Left forelimb (tissue), 1 donor: Measurements from ENCODE around the gene FRK.
"Not testable (repeated sequence)": the region's sequence is repeated elsewhere in the genome, so short reads cannot be mapped to it uniquely, and the experiment has no call there.

ENCODE experiments used
- DNase-seq: peaks from one replicate; pipeline ENCODE4 v3.0.0-alpha.2; 2018; ENCODE audit warnings: low spot score

The FRK gene

DNA sequence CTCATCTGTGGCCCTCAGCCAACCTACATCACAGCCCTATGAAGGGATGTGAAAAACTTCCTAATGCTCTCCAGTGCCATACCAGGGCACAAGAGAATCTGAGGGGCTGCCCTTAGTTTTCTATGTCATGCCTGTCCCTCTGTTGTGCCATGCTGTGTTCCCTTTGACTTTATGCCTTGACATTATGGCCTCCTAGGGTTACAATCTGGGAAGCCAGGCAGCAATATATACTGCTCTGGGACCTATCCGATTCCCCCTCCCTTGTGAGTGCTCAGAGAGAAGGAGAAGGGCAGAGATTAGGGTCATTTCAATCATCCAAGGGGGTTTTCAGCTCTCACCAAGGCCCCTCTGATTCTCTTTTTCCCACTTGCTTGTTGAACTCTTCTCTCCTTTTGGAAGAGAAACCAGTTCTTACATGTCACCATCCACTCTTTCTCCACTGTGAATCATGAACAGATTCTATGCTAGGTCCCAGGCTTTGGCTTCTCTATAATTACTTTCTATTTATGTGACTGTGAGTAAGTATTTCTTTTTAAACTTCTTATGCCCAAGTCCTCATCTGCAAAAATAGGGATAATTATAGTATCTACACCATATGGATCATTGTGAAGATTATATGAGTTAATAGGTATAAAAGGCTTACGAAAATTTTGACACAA, 14.2 kb upstream of the FRK start:
- DNase-seq: no peak

DNA sequence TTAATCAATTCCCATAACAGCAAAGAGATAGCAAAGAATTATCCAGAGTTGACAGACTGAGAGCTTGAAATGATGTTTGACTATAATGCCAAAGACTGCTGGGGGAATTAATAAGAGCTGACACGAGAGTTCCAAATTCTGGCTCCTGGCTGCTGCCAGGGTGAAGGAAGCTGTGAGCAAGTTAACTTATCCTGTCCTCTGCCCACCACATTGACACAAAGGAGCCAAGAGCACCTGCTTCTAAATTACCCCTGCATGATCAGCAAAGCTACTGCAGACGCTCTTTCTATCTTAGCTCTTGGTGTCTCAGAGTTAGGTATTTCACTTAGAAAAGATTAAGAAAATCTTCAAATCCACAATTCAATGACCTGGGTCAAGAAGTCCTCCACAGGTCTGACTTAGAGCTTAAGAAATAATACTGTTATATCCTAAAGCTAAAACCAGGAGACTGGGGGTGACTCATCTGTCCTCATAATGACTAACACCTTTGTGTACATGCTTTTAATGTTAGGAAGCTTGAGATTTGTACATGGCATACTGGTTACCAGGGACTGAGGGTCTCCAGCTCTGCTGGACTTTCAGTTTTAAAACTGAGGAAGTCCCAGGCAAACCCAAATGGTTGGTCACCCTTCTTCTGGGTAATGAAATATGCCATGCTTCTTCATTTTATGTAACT, 13.2 kb upstream of the FRK start:
- DNase-seq: no peak

DNA sequence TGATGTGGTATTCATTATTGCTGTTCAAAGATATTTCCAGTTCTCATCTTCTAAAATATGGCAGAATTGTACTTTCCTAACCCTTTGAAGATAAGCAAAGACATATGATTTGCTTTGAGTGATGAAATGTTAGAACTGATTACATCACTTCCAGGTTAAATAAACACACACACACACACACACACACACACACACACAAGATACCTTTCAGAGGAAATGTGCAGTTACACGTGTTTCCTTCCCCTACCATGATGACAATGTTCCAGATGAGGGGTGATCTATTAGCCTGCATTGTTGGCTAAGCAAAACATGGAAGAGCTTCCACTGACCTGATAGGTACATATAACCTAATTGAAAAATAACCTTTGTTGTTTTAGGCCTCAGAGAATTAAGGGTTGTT, 11.7 kb upstream of the FRK start:
- no peak for DNase-seq

DNA sequence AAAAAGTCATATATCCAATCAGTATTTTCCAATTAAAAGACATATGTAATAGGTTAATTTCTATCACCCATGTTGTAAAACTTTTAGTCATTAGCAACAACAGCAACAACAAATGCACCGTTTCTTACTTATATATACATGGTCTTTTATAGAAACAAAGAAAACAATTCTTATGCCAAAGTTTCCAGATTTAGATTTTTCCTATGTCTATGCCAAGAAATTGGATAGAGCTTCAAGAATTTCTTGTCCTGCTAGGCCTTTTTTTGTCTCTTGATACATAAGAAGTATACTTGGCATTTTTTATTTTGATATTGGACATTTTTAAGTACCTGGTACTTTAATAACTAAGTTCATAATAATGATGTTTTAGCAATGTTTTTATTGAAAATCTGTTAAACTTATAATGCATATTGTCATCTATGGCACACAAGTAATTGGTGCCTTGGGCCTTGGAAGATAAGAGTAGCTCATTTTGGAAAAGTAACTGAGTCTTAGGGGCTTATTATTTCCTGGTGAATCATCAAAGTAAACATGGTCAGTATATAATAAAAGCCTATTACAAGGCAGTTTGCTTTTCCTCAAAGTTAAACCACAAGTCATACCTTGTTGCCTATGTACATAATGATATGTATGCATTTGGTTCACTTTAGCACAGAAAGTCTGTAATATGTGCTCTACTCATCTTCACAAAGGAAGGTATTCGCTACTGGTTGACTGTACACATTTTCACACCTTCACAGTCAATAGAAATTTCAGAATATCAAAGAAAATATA, 10.1 kb upstream of the FRK start:
- DNase-seq: no peak

DNA sequence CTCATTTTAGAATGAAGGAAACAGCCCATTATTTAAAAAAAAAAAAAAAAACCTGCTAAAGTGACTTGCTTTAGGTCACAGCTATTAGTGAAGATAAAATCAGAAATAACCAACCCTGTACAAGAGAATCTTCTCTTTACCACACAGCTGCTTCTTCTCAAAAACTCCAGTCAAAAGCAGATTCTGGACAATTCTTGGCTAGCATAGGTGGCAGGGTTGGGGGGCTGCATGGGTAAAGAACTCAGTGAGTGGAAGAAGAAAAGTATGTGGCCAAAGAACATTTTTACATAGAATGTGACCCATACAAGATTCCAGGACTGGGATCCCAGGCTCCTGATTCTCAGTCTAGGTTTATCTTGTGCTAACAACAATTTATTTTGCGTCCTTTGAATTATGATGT, 9.4 kb upstream of the FRK start:
- no peak for DNase-seq

DNA sequence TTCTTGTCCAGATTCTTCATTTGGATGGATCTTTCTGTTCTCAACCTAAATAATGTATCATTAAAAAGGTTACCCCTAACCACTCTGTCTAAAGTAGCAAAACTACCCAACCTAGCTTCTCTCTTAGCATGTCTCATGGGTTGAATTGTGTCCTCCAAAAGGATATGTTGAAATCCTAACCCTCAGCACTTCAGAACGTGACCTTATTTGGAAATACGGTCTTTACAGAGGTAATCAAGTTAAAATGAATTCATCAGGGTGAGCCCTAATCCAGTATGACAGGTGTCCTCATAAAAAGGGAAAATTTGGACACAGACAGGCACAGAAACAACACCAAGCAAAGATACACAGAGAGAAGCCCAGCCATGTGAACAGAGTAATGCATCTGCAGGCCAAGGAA, 6.1 kb upstream of the FRK start:
- DNase-seq: no peak

DNA sequence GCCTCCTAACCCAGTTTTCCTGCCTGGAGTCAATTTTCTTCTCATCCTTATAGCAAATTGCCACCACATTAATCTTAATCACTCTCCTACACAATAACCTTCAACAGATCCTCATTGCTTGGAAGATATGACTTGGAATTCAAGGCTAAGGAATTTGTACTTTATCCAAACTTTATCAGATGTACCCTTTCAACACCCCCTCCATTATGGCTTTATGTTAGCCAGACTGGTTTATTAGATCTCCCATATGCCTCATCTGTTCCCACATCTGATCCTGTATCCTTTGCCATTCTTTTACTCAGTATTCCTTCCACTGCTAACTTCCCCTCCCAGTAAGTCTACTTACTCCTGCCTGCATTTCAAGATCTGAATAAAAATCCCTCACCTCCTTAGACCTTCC, 4.0 kb upstream of the FRK start:
- DNase-seq: no peak

DNA sequence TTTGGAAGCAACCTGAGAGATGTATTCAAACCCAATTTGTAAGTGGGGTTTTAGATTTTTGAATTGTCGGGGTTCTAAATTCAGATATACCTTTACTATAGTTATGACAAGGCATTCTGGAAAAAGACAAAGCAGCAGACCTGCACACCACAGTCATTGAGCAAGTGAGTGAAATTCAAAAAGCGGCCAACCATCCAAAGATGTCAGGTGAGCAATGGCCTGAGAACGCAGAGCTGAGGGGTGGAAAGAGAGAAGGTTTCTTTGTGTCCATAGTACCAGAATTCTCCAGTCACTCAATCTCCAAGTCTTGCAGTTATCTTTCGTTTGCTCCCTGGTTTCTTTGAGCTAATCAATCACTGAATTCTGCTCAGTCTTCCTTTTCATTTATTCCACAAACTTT, 1.8 kb upstream of the FRK start:
- DNase-seq: no peak

DNA sequence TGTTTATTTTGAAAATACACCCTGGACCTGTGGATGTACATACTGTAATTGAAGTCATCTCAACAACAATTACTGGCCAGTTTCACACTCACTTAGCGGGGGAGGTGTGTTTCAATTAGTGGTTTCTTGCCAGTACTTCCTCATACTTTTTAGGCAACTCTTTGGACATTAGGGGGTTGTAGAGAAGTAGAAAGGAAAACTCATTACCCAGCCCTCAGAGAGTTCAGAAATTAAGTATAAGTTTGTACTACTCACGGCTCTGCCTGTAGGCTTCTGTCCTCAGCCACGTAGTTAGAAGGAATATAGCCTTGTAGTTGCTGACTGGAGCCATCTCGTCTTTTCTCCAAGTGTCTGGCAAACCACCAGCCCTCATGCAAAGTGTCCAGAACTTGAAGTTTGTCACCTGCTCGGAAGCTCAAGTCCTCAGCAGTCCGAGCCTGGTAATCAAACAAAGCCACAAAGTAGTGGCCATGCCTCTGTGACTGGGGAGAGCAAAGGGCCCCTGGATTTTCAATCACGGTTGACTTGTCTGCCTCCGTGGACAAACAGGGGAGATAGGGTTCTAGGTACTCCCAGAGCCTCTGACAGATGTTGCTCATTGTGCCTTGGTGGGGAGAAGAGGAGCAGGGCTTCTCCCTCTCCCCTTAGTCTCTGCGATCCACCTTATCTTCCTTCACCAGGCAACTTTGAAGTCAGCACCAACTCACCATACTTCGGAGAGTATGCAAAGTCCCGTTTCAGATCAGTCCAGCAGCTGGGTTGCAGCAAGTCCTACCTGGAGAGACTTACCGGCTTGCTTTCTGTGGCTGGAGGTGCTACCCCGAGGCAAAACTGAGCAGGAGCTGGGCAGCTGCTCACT, 749 bp downstream of the FRK start:
- no peak for DNase-seq

DNA sequence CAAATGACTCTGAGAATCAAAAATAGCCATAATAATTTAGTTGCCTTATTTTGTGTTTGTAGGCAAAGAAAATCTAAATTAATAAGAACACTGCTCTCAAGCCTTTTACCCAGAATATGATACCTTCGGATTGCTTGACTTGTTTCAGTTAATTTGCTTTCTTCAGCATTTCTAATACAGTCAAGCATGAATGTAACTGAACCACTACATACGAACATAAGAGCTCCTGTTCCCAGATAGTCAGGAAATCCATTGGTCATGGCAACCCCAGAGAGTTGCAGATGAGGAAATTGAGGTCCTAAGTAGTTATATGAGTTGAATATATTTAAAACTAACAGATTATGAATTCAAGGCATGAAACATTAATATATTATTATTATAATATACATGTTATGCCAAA, 2.9 kb downstream of the FRK start:
- no peak for DNase-seq

DNA sequence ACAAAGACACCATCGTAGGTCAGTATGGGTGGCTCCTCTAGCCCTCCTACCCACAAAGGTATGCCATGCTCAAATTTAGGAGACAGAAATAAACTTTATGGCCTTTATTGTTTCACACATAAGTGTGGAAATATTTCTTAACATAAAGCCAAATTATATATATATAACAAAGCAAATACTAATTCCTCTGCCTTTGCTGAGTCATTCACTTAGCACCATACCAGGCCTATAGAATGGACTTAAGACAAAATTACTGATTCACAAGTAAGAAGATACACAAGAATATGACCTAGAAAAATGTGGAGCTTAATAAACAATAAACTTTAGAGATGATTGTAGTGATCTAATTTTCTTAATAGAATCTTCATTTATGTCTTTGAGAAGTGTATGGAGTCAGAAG, 5.2 kb downstream of the FRK start:
- DNase-seq: no peak

DNA sequence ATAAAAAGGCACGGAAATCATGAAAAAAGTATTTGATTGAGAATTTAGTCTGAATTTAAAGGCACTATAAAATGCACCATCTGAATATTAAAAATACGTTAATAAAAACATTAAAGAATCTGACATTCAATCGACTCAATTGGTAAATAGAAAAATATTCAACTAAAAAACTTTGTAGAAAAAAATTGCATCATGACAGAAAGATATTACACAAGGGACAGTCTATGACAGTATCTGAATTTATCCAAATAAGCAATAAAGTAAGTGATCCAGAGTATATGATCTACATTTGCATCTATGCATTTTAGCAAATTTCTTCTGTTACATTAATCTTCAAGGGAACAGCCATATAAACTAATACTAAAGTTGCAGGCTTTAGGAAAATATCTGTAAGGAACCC, 9.4 kb downstream of the FRK start:
- no peak for DNase-seq

DNA sequence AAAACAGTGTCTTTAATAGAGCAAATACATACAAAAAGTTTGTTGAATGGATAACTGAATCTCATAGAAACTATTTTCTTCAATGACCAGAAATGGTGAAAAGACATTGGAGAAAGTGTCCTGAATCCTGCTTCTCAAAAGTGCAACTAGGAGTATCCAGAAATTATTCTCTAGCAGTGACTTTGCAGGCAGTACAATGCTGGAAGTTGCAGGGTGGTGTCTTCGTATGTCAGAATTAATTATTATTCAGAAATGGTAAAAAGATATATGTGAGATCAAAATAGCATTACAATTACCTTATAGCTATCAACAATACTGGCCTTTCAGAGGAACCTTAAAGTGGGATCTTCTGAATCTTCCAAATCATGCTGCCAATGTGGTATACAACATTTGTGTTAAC, 10.0 kb downstream of the FRK start:
- DNase-seq: no peak

DNA sequence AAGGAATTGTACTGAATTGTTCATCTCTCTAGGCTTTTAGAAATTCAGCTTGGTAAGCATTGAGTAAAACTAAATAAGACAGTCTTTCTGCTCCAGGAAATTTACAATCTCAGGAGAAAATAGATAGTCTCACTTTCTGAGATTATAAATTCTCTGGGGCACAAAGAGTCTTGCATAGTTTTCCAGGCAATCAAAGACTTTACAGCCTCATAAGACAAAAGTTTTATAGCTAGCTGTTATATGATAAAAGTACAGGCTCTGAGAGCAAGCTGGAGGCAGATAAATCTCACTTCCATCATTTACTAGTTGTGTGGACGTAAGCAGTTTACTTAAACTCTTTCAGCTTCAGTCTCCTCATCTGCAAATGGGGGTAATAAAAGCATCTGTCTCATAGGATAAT, 11.4 kb downstream of the FRK start:
- no peak for DNase-seq

DNA sequence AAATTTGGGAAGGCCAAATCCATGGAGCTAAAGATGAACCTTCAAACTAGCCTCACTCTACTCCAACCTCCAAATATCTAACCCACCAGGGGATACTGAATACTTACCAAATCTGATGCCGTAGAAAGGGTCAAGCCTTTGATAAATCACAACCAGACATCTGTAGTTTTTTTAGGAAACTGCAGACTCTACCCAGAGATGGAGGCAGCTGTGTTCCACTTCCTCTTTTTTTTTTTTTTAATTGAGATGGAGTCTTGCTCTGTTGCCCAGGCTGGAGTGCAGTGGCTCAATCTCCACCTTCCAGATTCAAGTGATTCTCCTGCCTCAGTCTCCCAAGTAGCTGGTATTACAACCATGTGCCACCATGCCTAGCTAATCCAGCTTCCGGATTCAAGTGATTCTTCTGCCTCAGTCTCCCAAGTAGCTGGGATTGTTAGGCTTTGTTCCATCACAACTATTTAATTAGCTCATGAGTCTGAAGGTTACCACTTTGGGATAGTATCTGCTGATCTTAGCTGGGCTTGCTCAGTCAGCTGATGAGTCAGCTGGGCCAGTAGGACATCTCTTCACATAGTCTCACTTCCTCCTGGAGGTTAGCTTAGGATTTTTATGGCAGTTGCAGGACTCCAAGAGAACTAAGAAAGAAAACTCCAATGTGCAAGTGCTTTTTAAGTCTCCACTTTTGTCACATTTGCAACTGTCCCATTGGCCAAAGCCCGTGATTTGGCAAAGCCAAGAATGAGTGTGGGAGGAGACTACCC, 13.3 kb downstream of the FRK start:
- DNase-seq: no peak

DNA sequence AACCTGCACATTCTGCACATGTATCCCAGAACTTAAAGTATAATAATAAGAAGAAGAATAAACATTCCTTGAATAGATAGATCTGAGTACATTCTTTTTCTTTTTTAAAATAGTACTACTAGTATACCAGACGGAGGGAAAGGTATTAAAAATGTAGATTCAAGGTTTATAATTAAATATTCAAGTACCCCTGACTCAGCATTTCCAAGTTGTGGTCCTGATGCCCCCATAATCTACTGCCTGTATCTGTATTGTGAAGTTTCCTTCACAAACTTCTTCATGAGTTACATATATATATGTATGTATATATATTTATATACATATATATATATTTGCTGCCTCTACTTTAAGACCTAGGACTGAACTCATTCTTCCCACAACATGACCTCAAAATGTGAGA, 14.0 kb downstream of the FRK start:
- DNase-seq: no peak

DNA sequence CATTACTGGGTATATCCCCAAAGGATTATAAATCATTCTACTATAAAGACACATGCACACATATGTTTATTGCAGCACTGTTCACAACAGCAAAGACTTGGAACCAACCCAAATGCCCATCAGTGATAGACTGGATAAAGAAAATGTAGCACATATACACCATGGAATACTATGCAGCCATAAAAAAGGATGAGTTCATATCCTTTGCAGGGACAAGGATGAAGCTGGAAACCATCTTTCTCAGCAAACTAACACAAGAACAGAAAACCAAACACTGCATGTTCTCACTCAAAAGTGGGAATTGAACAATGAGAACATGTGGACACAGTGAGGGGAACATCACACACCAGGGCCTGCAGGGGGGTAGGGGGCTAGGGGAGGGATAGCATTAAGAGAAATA, 14.4 kb downstream of the FRK start:
- DNase-seq: not testable (repeated sequence)

DNA sequence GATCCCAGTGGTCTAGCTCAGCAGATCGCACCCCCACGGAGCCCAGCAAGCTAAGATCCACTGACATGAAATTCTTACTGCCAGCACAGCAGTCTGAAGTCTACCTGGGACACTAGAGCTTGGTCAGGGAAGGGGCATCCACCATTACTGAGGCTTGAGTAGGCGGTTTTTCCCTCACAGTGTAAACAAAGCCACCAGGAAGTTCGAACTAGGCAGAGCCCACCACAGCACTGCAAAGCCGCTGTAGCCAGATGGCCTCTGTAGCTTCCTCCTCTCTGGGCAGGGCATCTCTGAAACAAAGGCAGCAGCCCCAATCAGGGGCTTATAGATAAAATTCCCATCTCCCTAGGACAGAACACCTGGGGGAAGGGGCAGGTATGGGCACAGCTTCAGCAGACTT, 18.8 kb downstream of the FRK start:
- no peak for DNase-seq

DNA sequence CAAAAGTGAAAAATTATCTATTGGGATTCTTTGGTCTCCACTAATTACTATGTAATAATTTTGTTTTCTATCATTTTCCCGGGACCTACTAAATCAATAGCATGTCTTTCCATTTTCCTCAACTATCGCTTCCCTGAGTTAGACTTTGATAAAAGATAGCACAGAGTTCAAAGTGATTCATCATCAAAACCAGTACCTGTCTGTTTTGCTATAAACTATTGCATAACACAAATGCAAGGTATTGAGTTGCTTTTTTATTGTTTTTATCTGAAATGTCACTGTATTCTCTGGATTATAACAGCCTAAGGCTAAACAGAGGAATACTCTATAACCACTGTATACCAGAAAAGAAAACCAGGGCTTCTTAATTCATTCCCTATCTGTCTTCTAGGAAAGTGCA, 19.7 kb downstream of the FRK start:
- no peak for DNase-seq

DNA sequence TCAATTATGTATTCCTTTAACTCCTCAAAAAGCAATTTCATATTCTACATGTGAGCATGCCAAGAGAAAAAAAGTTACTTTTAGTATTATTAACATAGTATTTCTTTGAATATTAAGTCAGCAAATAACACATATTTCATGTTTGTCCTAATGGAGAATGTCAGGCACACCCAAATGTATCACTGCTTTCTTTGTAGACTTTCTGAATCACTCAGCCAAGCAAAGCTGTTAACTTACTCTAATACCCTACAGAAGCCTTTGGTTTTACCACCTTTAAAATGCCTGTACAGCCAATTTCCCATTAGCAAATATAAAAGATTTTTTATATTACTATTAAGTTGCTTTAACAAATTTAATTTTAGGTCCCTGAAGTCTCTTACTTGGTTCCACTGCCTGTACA, 23.8 kb downstream of the FRK start:
- DNase-seq: no peak

DNA sequence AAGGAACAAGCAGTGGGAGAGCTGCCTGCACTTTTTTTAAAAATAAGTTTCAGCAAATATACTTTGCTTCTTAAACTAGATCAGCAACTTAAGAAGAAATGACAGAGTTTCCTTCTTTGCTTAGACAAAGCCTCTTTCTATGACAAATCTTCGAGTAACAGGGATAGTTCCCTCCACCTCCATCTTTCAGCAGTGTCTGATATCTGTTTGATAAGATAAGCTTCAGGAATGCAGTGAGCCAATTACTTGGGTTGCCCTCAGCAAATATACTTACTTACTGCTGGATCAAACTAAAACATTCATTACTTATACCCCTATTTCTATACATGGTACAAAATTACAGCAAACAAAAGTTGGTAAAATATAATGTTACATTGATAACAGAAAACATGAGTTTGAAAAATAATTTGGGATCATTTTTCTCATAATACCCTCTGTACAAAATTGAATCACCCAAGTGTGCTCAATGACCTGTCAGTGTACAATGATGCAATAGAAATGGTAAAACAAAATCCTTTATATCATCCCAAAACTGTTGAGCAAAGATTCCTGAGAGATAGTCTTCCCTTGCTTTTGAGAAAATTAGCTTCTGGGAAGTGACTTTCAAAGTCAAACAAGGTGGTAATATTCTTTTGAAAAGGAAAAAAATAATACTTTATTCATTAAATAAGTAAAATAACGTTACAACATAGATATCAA, 24.5 kb downstream of the FRK start:
- DNase-seq: no peak
